ENCODE data around the gene GMDS.

The GMDS gene

GRCh38 chr6:1851681-1852456 lies 393.5 kb downstream of the GMDS start:
- Histone ChIP-seq H3K9me2 (replicated peaks; ENCODE audit: low read depth, low read length) (no peaks in the 10 kb centered on the region), H3K4me2 (ENCODE audit: low read depth, low read length, poor library complexity, severe bottlenecking) (peak overlapping the region; percentile 50), H3K9me3 (ENCODE audit: insufficient read depth, low read depth, low read length) (no peaks in the 10 kb centered on the region), H2AFZ (ENCODE audit: low read length) (0 out of 2 replicates have a peak overlapping the region, but pooled peaks have one; percentile 50), H3K79me2 (ENCODE audit: insufficient read depth, low read length) (no peaks in the 10 kb centered on the region), H3K4me3 (ENCODE audit: low read length, poor library complexity, severe bottlenecking) (peak overlapping the region; percentile 15), H3K9ac (ENCODE audit: low read depth, low read length, poor library complexity, severe bottlenecking) (no peak overlapping the region), H3K36me3 (ENCODE audit: insufficient read depth, low read length) (no peaks in the 10 kb centered on the region), H4K20me1 (ENCODE audit: insufficient read depth, low read length, poor library complexity, severe bottlenecking) (no peaks in the 10 kb centered on the region), H3K27me3 (ENCODE audit: insufficient read depth, low read length, poor library complexity, severe bottlenecking) (no peaks in the 10 kb centered on the region), H3F3A (ENCODE audit: low read depth) (no peaks in the 10 kb centered on the region), H3K4me1 (ENCODE audit: insufficient read depth, low read length, poor library complexity, severe bottlenecking) (peaks cover 69% of the 10 kb centered on the region)
- TF ChIP-seq CTCF (conservative IDR thresholded peaks at IDR 0.05; ENCODE audit: low read length) (no peak), EZH2phosphoT487 (IDR thresholded peaks at IDR 0.05; ENCODE audit: borderline replicate concordance) (no peak)

- H3K4me2 ChIP-seq (ENCODE audit: low read depth, low read length, poor library complexity, severe bottlenecking): peak overlapping the region; percentile 50
- H2AFZ ChIP-seq (ENCODE audit: low read length): no peak overlapping the region
- H3K9me3 ChIP-seq (ENCODE audit: insufficient read depth, low read depth, low read length): no peaks in the 10 kb centered on the region; the same call in 1 of the 2 replicates
- no peaks in the 10 kb centered on the region for H3K36me3 ChIP-seq (ENCODE audit: insufficient read depth, low read length)
- H3K4me3 ChIP-seq (ENCODE audit: low read length, poor library complexity, severe bottlenecking): no peak overlapping the region
- no peaks in the 10 kb centered on the region for H3K79me2 ChIP-seq (ENCODE audit: insufficient read depth, low read length)
- peaks cover 60% of the 10 kb centered on the region for H3K4me1 ChIP-seq (ENCODE audit: insufficient read depth, low read length, poor library complexity, severe bottlenecking)
- no peaks in the 10 kb centered on the region for H3K9me2 ChIP-seq (replicated peaks; ENCODE audit: low read depth, low read length)
- no peaks in the 10 kb centered on the region for H3F3A ChIP-seq (ENCODE audit: low read depth)
- H4K20me1 ChIP-seq (ENCODE audit: insufficient read depth, low read length, poor library complexity, severe bottlenecking): no peaks in the 10 kb centered on the region
- TF ChIP-seq CTCF (conservative IDR thresholded peaks at IDR 0.05; ENCODE audit: low read length): no peak
- TF ChIP-seq EZH2phosphoT487 (IDR thresholded peaks at IDR 0.05; ENCODE audit: borderline replicate concordance): no peak
- peak overlapping the region; percentile 15 for H3K9ac ChIP-seq (ENCODE audit: low read depth, low read length, poor library complexity, severe bottlenecking)
- no peaks in the 10 kb centered on the region for H3K27me3 ChIP-seq (ENCODE audit: insufficient read depth, low read length, poor library complexity, severe bottlenecking)
Observed at GRCh38 chr6:1850840-1851157, 394.6 kb downstream of the GMDS start.

- no peaks in the 10 kb centered on the region for H3K79me2 ChIP-seq (ENCODE audit: insufficient read depth, low read length)
- peak overlapping the region; percentile 15 for H3K9ac ChIP-seq (ENCODE audit: low read depth, low read length, poor library complexity, severe bottlenecking)
- peaks cover 54% of the 10 kb centered on the region for H3K4me1 ChIP-seq (ENCODE audit: insufficient read depth, low read length, poor library complexity, severe bottlenecking)
- no peak overlapping the region for H2AFZ ChIP-seq (ENCODE audit: low read length)
- H3K4me3 ChIP-seq (ENCODE audit: low read length, poor library complexity, severe bottlenecking): no peak overlapping the region
- no peaks in the 10 kb centered on the region for H3K9me2 ChIP-seq (replicated peaks; ENCODE audit: low read depth, low read length)
- TF ChIP-seq CTCF (conservative IDR thresholded peaks at IDR 0.05; ENCODE audit: low read length) (no peak), EZH2phosphoT487 (IDR thresholded peaks at IDR 0.05; ENCODE audit: borderline replicate concordance) (no peak)
- H3K27me3 ChIP-seq (ENCODE audit: insufficient read depth, low read length, poor library complexity, severe bottlenecking): no peaks in the 10 kb centered on the region
- no peaks in the 10 kb centered on the region for H3F3A ChIP-seq (ENCODE audit: low read depth)
- H4K20me1 ChIP-seq (ENCODE audit: insufficient read depth, low read length, poor library complexity, severe bottlenecking): no peaks in the 10 kb centered on the region
- H3K4me2 ChIP-seq (ENCODE audit: low read depth, low read length, poor library complexity, severe bottlenecking): no peak overlapping the region
- H3K36me3 ChIP-seq (ENCODE audit: insufficient read depth, low read length): no peaks in the 10 kb centered on the region
- no peaks in the 10 kb centered on the region; the same call in 1 of the 2 replicates for H3K9me3 ChIP-seq (ENCODE audit: insufficient read depth, low read depth, low read length)
Observed at GRCh38 chr6:1850121-1850839, 395.1 kb downstream of the GMDS start.

Data from Loucy (cell line).